HEK293T (cell line): ENCODE measurements around the gene ACSL6.

Experiments used
- CTCF ChIA-PET: fragments of 350-600 bp; formaldehyde crosslinking; extraction: SDS; loops from one replicate; lab custom pipeline; 2021; ENCODE audit warnings: antibody characterized with exemption, inconsistent platforms; lab: Yijun Ruan, JAX
- POLR2A ChIA-PET: fragments of 350-600 bp; formaldehyde crosslinking; extraction: SDS; loops from one replicate; lab custom pipeline; 2020; ENCODE audit warnings: antibody characterized with exemption, inconsistent platforms; lab: Yijun Ruan, JAX
- DNase-seq: peaks from one replicate; pipeline ENCODE4 v3.0.0; 2012; ENCODE audit warnings: mixed read lengths; ENCODE audit errors: extremely low spot score
- ARNT ChIP-seq: fragments of 450-650 bp; IDR thresholded peaks from 2 replicates; pipeline ENCODE4 v1.6.1; 2017; ENCODE audit warnings: mild to moderate bottlenecking
- BHLHE40 ChIP-seq: fragments of 450-650 bp; IDR thresholded peaks from 2 replicates; pipeline ENCODE4 v1.6.1; 2016; ENCODE audit warnings: mild to moderate bottlenecking, moderate library complexity, borderline replicate concordance
- CTBP1 ChIP-seq: fragments of 450-650 bp; IDR thresholded peaks from 2 replicates; pipeline ENCODE4 v1.6.1; 2016; ENCODE audit warnings: borderline replicate concordance
- ELF4 ChIP-seq: fragments of 450-650 bp; IDR thresholded peaks from 2 replicates; pipeline ENCODE4 v1.6.1; 2017; ENCODE audit warnings: antibody characterized with exemption
- FOXA1 ChIP-seq: fragments of 450-650 bp; IDR thresholded peaks from 2 replicates; pipeline ENCODE4 v1.6.1; 2016; ENCODE audit warnings: mild to moderate bottlenecking
- FOXK2 ChIP-seq: fragments of 450-650 bp; IDR thresholded peaks from 2 replicates; pipeline ENCODE4 v1.6.1; 2016; ENCODE audit warnings: mild to moderate bottlenecking
- FOXM1 ChIP-seq: fragments of 450-650 bp; IDR thresholded peaks from 2 replicates; pipeline ENCODE4 v1.6.1; 2017; ENCODE audit warnings: mild to moderate bottlenecking, borderline replicate concordance
- HDGF ChIP-seq: fragments of 450-650 bp; IDR thresholded peaks from 2 replicates; pipeline ENCODE4 v1.6.1; 2017; ENCODE audit warnings: antibody characterized with exemption, borderline replicate concordance
- L3MBTL2 ChIP-seq: fragments of 450-650 bp; conservative IDR thresholded peaks from 2 replicates; pipeline ENCODE4 v1.6.1; 2016; ENCODE audit warnings: mild to moderate bottlenecking
- LEF1 ChIP-seq: fragments of 450-650 bp; IDR thresholded peaks from 2 replicates; pipeline ENCODE4 v1.6.1; 2017; ENCODE audit warnings: mild to moderate bottlenecking, borderline replicate concordance
- NFRKB ChIP-seq: fragments of 450-650 bp; IDR thresholded peaks from 2 replicates; pipeline ENCODE4 v1.6.1; 2016; ENCODE audit warnings: mild to moderate bottlenecking, moderate library complexity
- SP1 ChIP-seq: fragments of 450-650 bp; IDR thresholded peaks from 2 replicates; pipeline ENCODE4 v1.6.1; 2017
- SUZ12 ChIP-seq: fragments of 450-650 bp; IDR thresholded peaks from 2 replicates; pipeline ENCODE4 v1.6.1; 2016; ENCODE audit warnings: mild to moderate bottlenecking
- TARDBP ChIP-seq: fragments of 450-650 bp; IDR thresholded peaks from 2 replicates; pipeline ENCODE4 v1.6.1; 2016
- ZNF384 ChIP-seq: fragments of 450-650 bp; IDR thresholded peaks from 2 replicates; pipeline ENCODE4 v1.6.1; 2016
- TF ChIP-seq, protein P1 (sequence below): fragments of 450-650 bp; IDR thresholded peaks from 2 replicates; pipeline ENCODE4 v1.6.1; 2016

Gene ACSL6

DNA sequence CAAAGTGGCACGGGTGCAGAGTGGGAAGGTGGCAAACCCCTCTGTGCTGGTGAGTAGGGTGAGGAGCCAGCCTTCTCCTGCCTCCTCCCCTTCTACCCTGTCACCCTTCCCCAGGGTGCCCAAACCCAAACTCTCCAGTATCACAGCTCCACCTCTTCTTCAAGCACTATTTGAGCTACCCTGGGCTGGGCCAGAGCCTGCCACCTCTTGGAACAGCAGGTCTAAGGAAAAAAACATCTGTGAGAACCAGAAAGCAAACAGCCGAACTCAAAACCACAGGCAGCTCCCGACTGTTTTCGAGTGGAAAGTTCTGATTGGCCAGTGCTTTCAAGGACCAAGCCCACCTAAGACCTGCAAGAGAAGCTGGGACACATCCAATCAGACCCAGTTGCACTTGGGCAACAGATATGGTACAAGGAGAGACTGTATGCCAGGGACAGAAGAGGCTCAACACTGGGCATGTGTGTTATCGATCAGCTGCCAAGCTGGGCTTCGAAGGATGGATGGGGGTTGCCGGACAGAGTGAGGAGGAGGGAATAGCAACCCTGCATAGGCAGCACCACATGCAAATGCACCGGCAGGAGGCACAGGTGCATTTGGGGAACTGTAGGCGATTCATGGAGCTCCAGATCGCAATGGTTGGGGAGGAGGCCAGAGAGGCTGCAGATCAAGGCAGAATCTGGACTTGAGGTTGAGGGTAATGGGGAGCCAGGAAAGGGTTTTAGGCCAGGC lies 19.7 kb downstream of the ACSL6 start:
- CTCF ChIA-PET: no interaction called here
- no peak for DNase-seq
- TF ChIP-seq FOXM1 (no peak), FOXK2 (no peak)

DNA sequence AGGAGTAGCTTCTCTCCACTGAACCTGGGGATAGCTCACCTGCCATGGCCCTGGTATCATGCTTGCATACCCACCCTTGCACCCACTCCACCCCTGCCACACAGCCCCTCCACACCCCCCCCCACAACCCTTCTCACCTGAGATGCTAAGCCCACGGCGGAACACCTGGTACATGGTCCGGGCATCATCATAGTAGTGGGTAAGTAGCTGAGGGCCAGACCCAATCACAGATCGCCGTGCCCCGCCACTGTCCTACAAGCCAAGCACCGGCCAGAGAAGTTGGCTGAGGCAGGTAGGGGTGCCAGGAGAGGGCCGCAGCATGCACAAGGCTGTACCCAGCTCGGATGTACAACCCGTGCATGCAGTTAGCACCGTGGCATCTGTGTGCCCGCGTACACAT lies 20.7 kb downstream of the ACSL6 start:
- no peak for DNase-seq
- CTCF ChIA-PET: no interaction called here
- no peak for TF ChIP-seq L3MBTL2
- TF ChIP-seq SUZ12: no peak
- no peak for TF ChIP-seq FOXA1
- no peak for TF ChIP-seq TARDBP
- TF ChIP-seq FOXK2: no peak
- no peak for TF ChIP-seq SP1
- TF ChIP-seq, protein P1, sequence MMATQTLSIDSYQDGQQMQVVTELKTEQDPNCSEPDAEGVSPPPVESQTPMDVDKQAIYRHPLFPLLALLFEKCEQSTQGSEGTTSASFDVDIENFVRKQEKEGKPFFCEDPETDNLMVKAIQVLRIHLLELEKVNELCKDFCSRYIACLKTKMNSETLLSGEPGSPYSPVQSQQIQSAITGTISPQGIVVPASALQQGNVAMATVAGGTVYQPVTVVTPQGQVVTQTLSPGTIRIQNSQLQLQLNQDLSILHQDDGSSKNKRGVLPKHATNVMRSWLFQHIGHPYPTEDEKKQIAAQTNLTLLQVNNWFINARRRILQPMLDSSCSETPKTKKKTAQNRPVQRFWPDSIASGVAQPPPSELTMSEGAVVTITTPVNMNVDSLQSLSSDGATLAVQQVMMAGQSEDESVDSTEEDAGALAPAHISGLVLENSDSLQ: no peak
- TF ChIP-seq HDGF: no peak
- TF ChIP-seq BHLHE40: no peak
- no peak for TF ChIP-seq FOXM1
- TF ChIP-seq NFRKB: no peak
- no peak for TF ChIP-seq CTBP1
- TF ChIP-seq ZNF384: no peak
- TF ChIP-seq LEF1: no peak
- POLR2A ChIA-PET: no interaction called here

More for the DNA sequence above, 19.7 kb downstream of the ACSL6 start:
- POLR2A ChIA-PET: interaction anchor here (1.0 kb wide), 1 partner anchor 16 kb away, joined by 3 read pairs; no protein-coding TSS in a partner anchor

DNA sequence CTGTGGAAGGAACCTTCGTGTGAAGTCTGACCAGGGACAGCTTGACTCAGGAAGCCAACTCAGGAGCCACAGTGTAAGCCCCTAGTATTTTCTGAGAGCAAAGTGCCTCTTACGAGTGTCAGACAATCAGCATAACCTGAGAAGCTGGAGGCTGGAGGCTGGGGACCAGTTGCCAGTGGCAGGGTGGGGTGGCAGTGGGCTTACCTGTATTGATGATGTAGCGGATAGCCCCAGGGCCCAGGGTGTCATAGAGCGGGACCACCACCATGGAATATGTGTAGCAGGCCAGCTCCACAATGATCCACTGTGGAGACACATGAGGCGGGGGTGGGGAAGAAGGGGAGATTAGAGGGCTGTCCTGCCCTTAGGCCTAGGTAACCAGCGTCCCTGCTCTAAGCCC lies 22.9 kb downstream of the ACSL6 start:
- no peak for TF ChIP-seq HDGF
- CTCF ChIA-PET: no interaction called here
- POLR2A ChIA-PET: no interaction called here
- DNase-seq: no peak

DNA sequence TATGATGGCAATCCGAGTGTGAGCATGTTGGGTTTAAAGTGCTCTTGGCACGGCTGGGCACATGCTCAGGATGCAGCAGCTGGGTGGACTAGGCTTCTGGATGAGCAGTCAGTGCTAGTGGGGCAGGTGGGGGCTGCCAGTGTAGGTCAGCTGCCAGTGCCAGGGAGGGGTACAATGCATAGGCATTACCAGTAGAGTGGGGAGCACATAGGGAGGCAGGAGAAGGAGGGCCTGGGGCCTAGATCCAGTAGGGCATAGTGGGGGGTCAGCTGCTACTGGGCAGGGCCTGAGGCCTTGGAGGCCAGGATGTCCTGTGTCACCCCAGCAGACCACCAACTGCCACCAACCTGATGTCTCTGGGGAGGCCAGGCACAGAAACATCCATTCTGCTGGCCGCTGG lies 24.2 kb downstream of the ACSL6 start:
- DNase-seq: no peak
- CTCF ChIA-PET: no interaction called here
- POLR2A ChIA-PET: no interaction called here
- TF ChIP-seq FOXM1 (no peak), LEF1 (no peak), ARNT (no peak), SP1 (no peak), ELF4 (no peak), ZNF384 (no peak), FOXK2 (no peak), L3MBTL2 (no peak), HDGF (no peak), SUZ12 (no peak), TARDBP (no peak), BHLHE40 (no peak), NFRKB (no peak), CTBP1 (no peak), FOXA1 (no peak)
- TF ChIP-seq, protein P1: no peak

DNA sequence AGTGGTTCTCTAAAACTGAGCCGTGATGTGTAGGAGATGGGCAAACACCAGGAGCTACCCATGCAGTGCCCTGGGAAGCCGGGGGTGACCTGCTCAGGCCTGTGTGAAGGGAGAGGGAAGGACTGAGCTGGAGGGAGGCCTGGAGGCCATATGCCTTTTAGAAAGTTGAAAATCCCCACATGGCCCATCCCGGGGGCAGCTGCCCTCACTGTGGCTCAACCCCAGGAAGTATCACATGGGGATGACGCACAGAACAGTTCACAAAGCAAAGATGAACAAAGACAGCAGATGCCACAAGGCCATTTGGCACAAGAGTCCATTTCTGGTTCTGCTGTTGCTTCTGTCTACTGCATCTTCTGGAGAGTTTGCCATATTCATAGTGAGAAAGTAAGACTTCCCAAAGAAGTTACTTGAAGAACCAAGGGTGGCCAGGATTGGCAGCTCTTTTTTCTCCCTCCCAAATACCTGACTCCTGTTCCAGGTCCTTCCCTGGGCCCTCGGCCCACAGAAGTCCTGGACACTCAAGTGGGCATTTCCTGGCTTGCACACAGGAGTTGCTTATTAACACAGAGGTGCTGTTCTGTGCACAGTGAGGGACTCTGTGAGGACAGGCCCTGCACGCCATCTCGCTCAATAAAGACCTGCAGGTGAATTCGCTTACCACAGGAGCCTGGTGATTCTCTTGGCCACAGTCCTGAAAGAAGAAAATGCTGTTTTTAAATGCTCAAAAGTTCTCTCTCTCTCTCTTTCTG lies 25.1 kb downstream of the ACSL6 start:
- ChIA-PET POLR2A (no interaction called here), CTCF (no interaction called here)
- no peak for DNase-seq
- TF ChIP-seq CTBP1 (no peak), HDGF (no peak), ZNF384 (no peak), NFRKB (no peak), L3MBTL2 (no peak), ELF4 (no peak), TARDBP (no peak), SUZ12 (no peak), SP1 (no peak), ARNT (no peak), BHLHE40 (no peak), FOXK2 (no peak), LEF1 (no peak), FOXA1 (no peak), FOXM1 (no peak)
- TF ChIP-seq, protein P1: no peak

DNA sequence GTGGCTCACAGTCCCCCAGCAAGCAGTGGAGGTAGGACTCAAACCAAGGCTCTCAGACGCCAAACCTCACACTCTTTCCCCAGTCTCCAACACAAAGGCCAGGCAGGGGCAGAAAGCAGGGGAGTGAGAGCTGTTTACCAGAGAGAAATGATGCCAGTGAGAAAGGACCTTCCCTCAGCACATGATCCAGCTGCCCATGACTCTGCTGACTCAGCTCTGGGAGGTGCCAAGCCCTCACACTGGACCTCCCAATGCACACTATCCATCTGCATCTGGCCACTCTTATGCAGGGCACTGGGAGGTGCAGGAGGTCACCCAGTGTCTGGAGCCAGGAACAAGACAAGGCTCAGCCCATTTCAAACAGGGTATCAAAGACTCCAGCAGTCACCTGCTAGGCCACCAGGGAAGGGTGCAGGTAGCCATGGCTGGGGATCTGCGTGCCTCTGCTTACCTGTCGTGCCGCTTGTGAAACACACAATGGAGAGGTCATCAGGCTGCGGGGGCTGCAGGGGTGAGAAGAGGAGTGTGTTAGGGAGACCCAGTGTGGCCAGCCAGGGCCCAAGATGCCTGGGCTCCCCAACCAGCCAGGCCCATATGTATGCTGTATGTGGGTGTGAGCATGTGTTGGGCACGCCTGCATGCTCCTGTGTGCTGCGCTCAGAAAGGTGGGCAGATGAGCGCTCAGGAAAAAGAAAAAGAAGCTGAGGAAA lies 26.3 kb downstream of the ACSL6 start:
- no peak for DNase-seq
- TF ChIP-seq FOXK2 (no peak), LEF1 (no peak), NFRKB (no peak), FOXA1 (no peak), HDGF (no peak), SUZ12 (no peak), BHLHE40 (no peak), ZNF384 (no peak), L3MBTL2 (no peak), SP1 (no peak), TARDBP (no peak), ELF4 (no peak), CTBP1 (no peak), FOXM1 (no peak)
- TF ChIP-seq, protein P1: no peak
- POLR2A ChIA-PET: no interaction called here
- CTCF ChIA-PET: no interaction called here
